GM23338 (cell line): ENCODE measurements around the gene XPR1. TPM values are rescaled to one million over a fixed set of nuclear protein-coding genes. Genes with fewer than 3 reads are reported as not detected.
"Not testable (repeated sequence)": the region's sequence is repeated elsewhere in the genome, so short reads cannot be mapped to it uniquely, and the experiment has no call there.

Experiments used
- ATAC-seq: fragments of 200-7000 bp; cut with Tn5 transposase; 3 replicates; pipeline ENCODE4 v1.9.1; 2020
- DNase-seq: peaks from one replicate; pipeline ENCODE4 v3.0.0-alpha.2; 2015; ENCODE audit warnings: low spot score
- H2AFZ ChIP-seq: fragments of 200-600 bp; sonication (generic); 2 replicates; pipeline ENCODE4 v1.8.0; 2016; ENCODE audit warnings: antibody characterized with exemption, mild to moderate bottlenecking, moderate library complexity
- H3F3A ChIP-seq: fragments of 200-600 bp; sonication (generic); replicated peaks from 2 replicates; pipeline ENCODE4 v1.8.0; 2017; ENCODE audit warnings: antibody characterized with exemption, mixed run types, low read depth
- H3K27ac ChIP-seq: fragments of 200-600 bp; sonication (generic); 2 replicates; pipeline ENCODE4 v1.6.1; 2016; ENCODE audit warnings: low read depth
- H3K27me3 ChIP-seq: fragments of 200-600 bp; sonication (generic); 2 replicates; pipeline ENCODE4 v1.8.0; 2016; ENCODE audit warnings: mild to moderate bottlenecking, mixed run types, moderate library complexity; ENCODE audit not compliant: insufficient read depth
- H3K36me3 ChIP-seq: fragments of 200-600 bp; sonication (generic); 2 replicates; pipeline ENCODE4 v1.8.0; 2016; ENCODE audit warnings: mild to moderate bottlenecking; ENCODE audit not compliant: insufficient read depth
- H3K4me1 ChIP-seq: fragments of 200-600 bp; sonication (generic); 2 replicates; pipeline ENCODE4 v1.8.0; 2016; ENCODE audit warnings: mild to moderate bottlenecking, moderate library complexity; ENCODE audit not compliant: insufficient read depth
- H3K4me2 ChIP-seq: fragments of 200-600 bp; sonication (generic); 2 replicates; pipeline ENCODE4 v1.7.1; 2017; ENCODE audit warnings: mixed run types
- H3K4me3 ChIP-seq: fragments of 200-600 bp; sonication (generic); 2 replicates; pipeline ENCODE4 v1.6.1; 2016; ENCODE audit warnings: mixed run types
- H3K79me2 ChIP-seq: fragments of 200-600 bp; sonication (generic); replicated peaks from 2 replicates; pipeline ENCODE4 v1.8.0; 2017; ENCODE audit warnings: mild to moderate bottlenecking; ENCODE audit not compliant: insufficient read depth
- H3K9me2 ChIP-seq: fragments of 200-600 bp; sonication (generic); 2 replicates; pipeline ENCODE4 v1.8.0; 2017; ENCODE audit not compliant: insufficient read depth
- H4K20me1 ChIP-seq: fragments of 200-600 bp; sonication (generic); replicated peaks from 2 replicates; pipeline ENCODE4 v1.8.0; 2017; ENCODE audit warnings: mild to moderate bottlenecking; ENCODE audit not compliant: insufficient read depth
- H3K27ac Mint-ChIP-seq: 2 replicates; pipeline ENCODE4 v1.8.0; 2020; ENCODE audit warnings: inconsistent platforms, mild to moderate bottlenecking, moderate library complexity, mixed read lengths
- H3K27me3 Mint-ChIP-seq: 3 replicates; pipeline ENCODE4 v1.8.0; 2022; ENCODE audit warnings: low read depth, mild to moderate bottlenecking, moderate library complexity, mixed read lengths, inconsistent platforms; ENCODE audit not compliant: insufficient read depth, poor library complexity
- H3K36me3 Mint-ChIP-seq: 3 replicates; pipeline ENCODE4 v1.8.0; 2021; ENCODE audit warnings: low read depth, mild to moderate bottlenecking, inconsistent platforms, moderate library complexity, mixed read lengths
- H3K4me1 Mint-ChIP-seq: 3 replicates; pipeline ENCODE4 v1.8.0; 2020; ENCODE audit warnings: mild to moderate bottlenecking, inconsistent platforms, mixed read lengths
- H3K4me3 Mint-ChIP-seq: 3 replicates; pipeline ENCODE4 v1.8.0; 2021; ENCODE audit warnings: moderate library complexity, mild to moderate bottlenecking, inconsistent platforms, mixed read lengths
- H3K9me3 Mint-ChIP-seq: 3 replicates; pipeline ENCODE4 v1.8.0; 2020; ENCODE audit warnings: moderate library complexity, mild to moderate bottlenecking, inconsistent platforms, mixed read lengths
- CTCF ChIP-seq, 2 experiments: fragments of 200-600 bp in 1 of 2; sonication (generic) in 1 of 2; conservative IDR thresholded peaks; 2 replicates each; pipeline versions ENCODE4 v1.5.1 to v1.6.1; 2016 to 2017; ENCODE audit warnings: antibody characterized with exemption in 2 of 2, low read depth in 2 of 2, mild to moderate bottlenecking in 2 of 2, moderate library complexity in 1 of 2
- EZH2 ChIP-seq: fragments of 200-600 bp; sonication (generic); IDR thresholded peaks from one replicate; pipeline ENCODE4 v1.8.0; 2017; ENCODE audit warnings: antibody characterized with exemption, mild to moderate bottlenecking, low read depth; ENCODE audit not compliant: unreplicated experiment
- EZH2phosphoT487 ChIP-seq: fragments of 200-600 bp; sonication (generic); IDR thresholded peaks from one replicate; pipeline ENCODE4 v1.8.1; 2018; ENCODE audit warnings: antibody characterized with exemption; ENCODE audit not compliant: unreplicated experiment
- NANOG ChIP-seq: IDR thresholded peaks from 2 replicates; pipeline ENCODE4 v1.6.1; 2016; ENCODE audit warnings: antibody characterized with exemption, borderline replicate concordance
- POLR2AphosphoS5 ChIP-seq: IDR thresholded peaks from 2 replicates; pipeline ENCODE4 v1.6.1; 2016; ENCODE audit warnings: antibody characterized with exemption, low read depth
- REST ChIP-seq: IDR thresholded peaks from one replicate; pipeline ENCODE4 v1.6.1; 2018; ENCODE audit warnings: antibody characterized with exemption; ENCODE audit not compliant: unreplicated experiment
- ZNF331 ChIP-seq: fragments of 250-450 bp; sonication (Bioruptor Pico); IDR thresholded peaks from 2 replicates; pipeline ENCODE4 v1.5.0; 2020; ENCODE audit warnings: low read depth, mild to moderate bottlenecking, moderate library complexity
- polyA plus RNA-seq: library from polyadenylated mRNA; unstranded; fragments of >200 nt; fragmentation: Nextera tagmentation; extraction: Ambion mirVana; gene quantifications from 2 replicates; pipeline ENCODE4 v1.2.1, GENCODE V29; 2016
- total RNA-seq: library from RNA; depleted of rRNA; stranded (reverse); fragments of >200 nt; shearing (Covaris generic); gene quantifications from 2 replicates; pipeline ENCODE4 v1.2.3, GENCODE V29; 2014

Gene XPR1
- total and polyA plus RNA-seq, 2 experiments from 2014 or later, result 9.3 to 38.1 TPM

- H3K4me2 ChIP-seq, result no peak overlapping the region
- no peaks in the 10 kb centered on the region for H3F3A ChIP-seq
- H3K9me2 ChIP-seq, result no peaks in the 10 kb centered on the region
- H3K79me2 ChIP-seq, result peaks cover 86% of the 10 kb centered on the region
- no peak for DNase-seq
- no peak overlapping the region for H3K4me3 ChIP-seq
- Mint-ChIP-seq H3K27me3 (peaks cover under 1% of the 10 kb centered on the region), H3K36me3 (peaks cover 15% of the 10 kb centered on the region; the same call in 2 of the 3 replicates), H3K4me3 (no peak overlapping the region), H3K9me3 (no peaks in the 10 kb centered on the region), H3K4me1 (peaks cover 4% of the 10 kb centered on the region; the same call in 1 of the 3 replicates), H3K27ac (no peak overlapping the region)
- TF ChIP-seq EZH2, result no peak
- no peak for TF ChIP-seq ZNF331
- TF ChIP-seq POLR2AphosphoS5, result no peak
- no peak for TF ChIP-seq CTCF (conservative IDR thresholded peaks at IDR 0.05; ENCODE audit: low read depth in 2 of 2)
- no peaks in the 10 kb centered on the region for H3K27me3 ChIP-seq
- H2AFZ ChIP-seq, result no peak overlapping the region
- H4K20me1 ChIP-seq, result peaks cover 21% of the 10 kb centered on the region
- ATAC-seq, result no peak
- no peaks in the 10 kb centered on the region for H3K36me3 ChIP-seq
- H3K27ac ChIP-seq, result no peak overlapping the region
- H3K4me1 ChIP-seq, result no peaks in the 10 kb centered on the region
These were observed 12.8 kb downstream of the XPR1 start for GRCh38 chr1:180644526-180645192.

GRCh38 chr1:180645261-180645660, 13.4 kb downstream of the XPR1 start:
- H3K4me3 ChIP-seq, H3K27me3 ChIP-seq, H3K4me3 Mint-ChIP-seq, H3K9me2 ChIP-seq, H3F3A ChIP-seq, ATAC-seq, H3K4me2 ChIP-seq, H3K4me1 ChIP-seq, DNase-seq, H3K27me3 Mint-ChIP-seq, H2AFZ ChIP-seq, H3K36me3 ChIP-seq, H3K4me1 Mint-ChIP-seq, H3K9me3 Mint-ChIP-seq, H3K27ac ChIP-seq, H3K27ac Mint-ChIP-seq: not testable (repeated sequence)
- H3K36me3 Mint-ChIP-seq, result peaks cover 15% of the 10 kb centered on the region; the same call in 2 of the 3 replicates
- Histone ChIP-seq H4K20me1 (peaks cover 23% of the 10 kb centered on the region), H3K79me2 (peaks cover 87% of the 10 kb centered on the region)

GRCh38 chr1:180646093-180646492, 14.3 kb downstream of the XPR1 start:
- Mint-ChIP-seq H3K36me3 (peaks cover 15% of the 10 kb centered on the region; the same call in 2 of the 3 replicates), H3K9me3 (no peaks in the 10 kb centered on the region; the same call in 2 of the 3 replicates), H3K4me3 (no peak overlapping the region), H3K27ac (no peak overlapping the region), H3K4me1 (no peaks in the 10 kb centered on the region), H3K27me3 (peaks cover 1% of the 10 kb centered on the region)
- H3K79me2 ChIP-seq, result peaks cover 86% of the 10 kb centered on the region
- no peak overlapping the region for H2AFZ ChIP-seq
- H4K20me1 ChIP-seq, result peaks cover 23% of the 10 kb centered on the region
- ATAC-seq (no peak), DNase-seq (no peak)
- no peaks in the 10 kb centered on the region for H3K9me2 ChIP-seq
- TF ChIP-seq EZH2phosphoT487, result no peak
- no peak for TF ChIP-seq NANOG
- no peak for TF ChIP-seq EZH2
- TF ChIP-seq REST, result no peak
- H3K4me2 ChIP-seq, result no peak overlapping the region
- no peaks in the 10 kb centered on the region for H3K4me1 ChIP-seq
- no peak overlapping the region for H3K4me3 ChIP-seq
- no peaks in the 10 kb centered on the region for H3F3A ChIP-seq
- H3K27me3 ChIP-seq, result no peaks in the 10 kb centered on the region
- no peak overlapping the region for H3K27ac ChIP-seq
- H3K36me3 ChIP-seq, result no peaks in the 10 kb centered on the region
